Endothelial cell of umbilical vein (primary cell): ENCODE measurements around the gene CSNK1G2.

Experiments
- CTCF ChIP-seq, 2 donors: IDR thresholded peaks; 1 replicate in 1 of 2; 2 replicates in 1 of 2; pipeline ENCODE4 v1.5.1; 2011; ENCODE audit warnings: low read length in 2 of 2, mild to moderate bottlenecking in 2 of 2, moderate library complexity in 2 of 2, control low read depth in 1 of 2, inconsistent platforms in 1 of 2, low read depth in 1 of 2; ENCODE audit not compliant: insufficient read depth in 1 of 2; ENCODE audit errors: extremely low read depth in 1 of 2
- EZH2 ChIP-seq: IDR thresholded peaks from 2 replicates; pipeline ENCODE4 v1.6.1; 2012; ENCODE audit warnings: borderline replicate concordance, low read depth, mild to moderate bottlenecking, moderate library complexity, low read length, inconsistent platforms; ENCODE audit not compliant: severe bottlenecking
- FOS ChIP-seq: IDR thresholded peaks from 2 replicates; pipeline ENCODE4 v1.6.1; 2011; ENCODE audit warnings: mild to moderate bottlenecking, low read length, moderate library complexity, borderline replicate concordance; ENCODE audit not compliant: insufficient read depth
- MYC ChIP-seq: IDR thresholded peaks from one replicate; pipeline ENCODE4 v1.6.1; 2011; ENCODE audit warnings: mild to moderate bottlenecking, low read depth, low read length
- POLR2AphosphoS5 ChIP-seq: IDR thresholded peaks from 2 replicates; pipeline ENCODE4 v1.6.1; 2012; ENCODE audit warnings: low read depth, mild to moderate bottlenecking, control low read depth, low read length, moderate library complexity; ENCODE audit not compliant: insufficient read depth

GRCh38 chr19:1989513-1990229 lies 48.7 kb downstream of the CSNK1G2 start:
- TF ChIP-seq CTCF (IDR thresholded peaks at IDR 0.05; ENCODE audit: extremely low read depth in 1 of 2, insufficient read depth in 1 of 2, low read depth in 1 of 2, low read length in 2 of 2) (no peak), POLR2AphosphoS5 (no peak), FOS (no peak), EZH2 (no peak), MYC (no peak)
